ENCODE measurements around the gene CAP1.

DNA sequence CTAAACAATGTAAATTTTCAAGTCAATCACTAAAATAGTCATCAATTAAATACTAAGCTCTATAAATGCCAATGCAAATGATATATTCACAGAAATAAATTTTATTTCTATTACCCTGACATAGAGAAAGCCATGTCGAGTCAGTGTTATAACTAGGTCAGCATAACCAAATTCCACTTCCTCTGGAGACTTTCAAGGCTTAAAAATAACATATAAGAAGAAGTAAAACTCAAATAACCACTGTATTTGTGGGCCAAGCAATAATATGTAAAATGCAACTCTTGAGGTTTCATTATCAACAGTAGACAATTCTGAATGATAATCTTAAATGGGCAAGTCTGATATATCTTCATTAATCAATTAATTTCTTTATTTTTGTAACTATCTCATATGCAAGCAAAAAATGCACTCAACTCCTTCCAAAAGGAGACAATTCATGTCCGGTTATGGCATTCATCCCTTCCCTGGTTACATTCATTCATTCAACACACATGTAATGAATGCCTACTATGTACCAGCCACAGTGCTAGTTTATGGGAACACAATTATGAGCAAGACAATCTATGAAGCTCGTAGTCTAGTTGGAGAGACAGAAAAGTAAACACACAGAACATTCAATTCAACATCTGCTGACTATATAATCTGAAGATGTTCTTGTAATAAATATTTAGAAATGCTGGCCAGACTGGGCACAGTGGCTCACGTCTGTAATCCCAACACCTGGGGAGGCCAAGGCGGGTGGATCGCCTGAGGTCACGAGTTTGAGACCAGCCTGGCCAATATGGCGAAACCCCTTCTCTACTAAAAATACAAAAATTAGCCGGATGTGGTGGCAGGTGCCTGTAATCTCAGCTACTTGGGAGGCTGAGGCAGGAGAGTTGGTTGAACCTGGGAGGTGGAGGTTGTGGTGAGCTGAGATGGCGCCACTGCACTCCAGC lies 37.1 kb upstream of the CAP1 start:
- TF ChIP-seq EP300 (IDR thresholded peaks at IDR 0.05; ENCODE audit: borderline replicate concordance) (no peak), FOXM1 (IDR thresholded peaks at IDR 0.05; ENCODE audit: borderline replicate concordance, low read depth) (no peak), TEAD4 (IDR thresholded peaks at IDR 0.05) (no peak), YY1 (IDR thresholded peaks at IDR 0.05; ENCODE audit: low read depth) (no peak), TAF1 (IDR thresholded peaks at IDR 0.05; ENCODE audit: low read depth) (no peak), ZBTB7A (IDR thresholded peaks at IDR 0.05; ENCODE audit: low read depth) (no peak), TCF12 (IDR thresholded peaks at IDR 0.05; ENCODE audit: low read depth) (no peak)
- TF ChIP-seq, protein P1, sequence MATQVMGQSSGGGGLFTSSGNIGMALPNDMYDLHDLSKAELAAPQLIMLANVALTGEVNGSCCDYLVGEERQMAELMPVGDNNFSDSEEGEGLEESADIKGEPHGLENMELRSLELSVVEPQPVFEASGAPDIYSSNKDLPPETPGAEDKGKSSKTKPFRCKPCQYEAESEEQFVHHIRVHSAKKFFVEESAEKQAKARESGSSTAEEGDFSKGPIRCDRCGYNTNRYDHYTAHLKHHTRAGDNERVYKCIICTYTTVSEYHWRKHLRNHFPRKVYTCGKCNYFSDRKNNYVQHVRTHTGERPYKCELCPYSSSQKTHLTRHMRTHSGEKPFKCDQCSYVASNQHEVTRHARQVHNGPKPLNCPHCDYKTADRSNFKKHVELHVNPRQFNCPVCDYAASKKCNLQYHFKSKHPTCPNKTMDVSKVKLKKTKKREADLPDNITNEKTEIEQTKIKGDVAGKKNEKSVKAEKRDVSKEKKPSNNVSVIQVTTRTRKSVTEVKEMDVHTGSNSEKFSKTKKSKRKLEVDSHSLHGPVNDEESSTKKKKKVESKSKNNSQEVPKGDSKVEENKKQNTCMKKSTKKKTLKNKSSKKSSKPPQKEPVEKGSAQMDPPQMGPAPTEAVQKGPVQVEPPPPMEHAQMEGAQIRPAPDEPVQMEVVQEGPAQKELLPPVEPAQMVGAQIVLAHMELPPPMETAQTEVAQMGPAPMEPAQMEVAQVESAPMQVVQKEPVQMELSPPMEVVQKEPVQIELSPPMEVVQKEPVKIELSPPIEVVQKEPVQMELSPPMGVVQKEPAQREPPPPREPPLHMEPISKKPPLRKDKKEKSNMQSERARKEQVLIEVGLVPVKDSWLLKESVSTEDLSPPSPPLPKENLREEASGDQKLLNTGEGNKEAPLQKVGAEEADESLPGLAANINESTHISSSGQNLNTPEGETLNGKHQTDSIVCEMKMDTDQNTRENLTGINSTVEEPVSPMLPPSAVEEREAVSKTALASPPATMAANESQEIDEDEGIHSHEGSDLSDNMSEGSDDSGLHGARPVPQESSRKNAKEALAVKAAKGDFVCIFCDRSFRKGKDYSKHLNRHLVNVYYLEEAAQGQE (IDR thresholded peaks at IDR 0.05; ENCODE audit: low read depth), result no peak
- TF ChIP-seq, protein P2, sequence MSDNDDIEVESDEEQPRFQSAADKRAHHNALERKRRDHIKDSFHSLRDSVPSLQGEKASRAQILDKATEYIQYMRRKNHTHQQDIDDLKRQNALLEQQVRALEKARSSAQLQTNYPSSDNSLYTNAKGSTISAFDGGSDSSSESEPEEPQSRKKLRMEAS (IDR thresholded peaks at IDR 0.05), result no peak

Data from Ishikawa (cell line).